Inferior parietal cortex (tissue), 1 donor: ENCODE data around the gene ACADM.
"Not testable (repeated sequence)": the region's sequence is repeated elsewhere in the genome, so short reads cannot be mapped to it uniquely, and the experiment has no call there.

ENCODE experiments used
- DNase-seq: peaks from one replicate; pipeline ENCODE4 v3.0.0-alpha.2; 2016; ENCODE audit errors: extremely low spot score

ACADM gene

DNA sequence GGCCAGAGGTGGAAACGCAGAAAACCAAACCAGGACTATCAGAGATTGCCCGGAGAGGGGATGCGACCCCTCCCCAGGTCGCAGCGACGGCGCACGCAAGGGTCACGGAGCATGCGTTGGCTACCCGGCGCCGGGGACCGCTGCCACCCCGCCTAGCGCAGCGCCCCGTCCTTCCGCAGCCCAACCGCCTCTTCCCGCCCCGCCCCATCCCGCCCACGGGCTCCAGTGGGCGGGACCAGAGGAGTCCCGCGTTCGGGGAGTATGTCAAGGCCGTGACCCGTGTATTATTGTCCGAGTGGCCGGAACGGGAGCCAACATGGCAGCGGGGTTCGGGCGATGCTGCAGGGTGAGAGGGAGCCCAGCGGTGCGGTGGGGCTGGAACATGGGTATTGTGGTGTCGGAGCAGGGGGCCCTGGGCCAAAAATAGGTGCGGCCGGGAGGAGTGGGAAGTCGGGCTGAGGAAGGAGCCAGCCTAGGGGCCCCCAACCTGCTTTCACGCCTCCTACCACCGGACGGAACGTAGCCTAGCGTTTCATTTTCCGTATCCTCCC lies at the start of gene ACADM:
Gene ACADM, plus strand, starts transcription at position 238 of the 551 bp plus-strand sequence. Its CDS starts 79 bp downstream, at position 317.
- DNase-seq: peak; percentile 89

DNA sequence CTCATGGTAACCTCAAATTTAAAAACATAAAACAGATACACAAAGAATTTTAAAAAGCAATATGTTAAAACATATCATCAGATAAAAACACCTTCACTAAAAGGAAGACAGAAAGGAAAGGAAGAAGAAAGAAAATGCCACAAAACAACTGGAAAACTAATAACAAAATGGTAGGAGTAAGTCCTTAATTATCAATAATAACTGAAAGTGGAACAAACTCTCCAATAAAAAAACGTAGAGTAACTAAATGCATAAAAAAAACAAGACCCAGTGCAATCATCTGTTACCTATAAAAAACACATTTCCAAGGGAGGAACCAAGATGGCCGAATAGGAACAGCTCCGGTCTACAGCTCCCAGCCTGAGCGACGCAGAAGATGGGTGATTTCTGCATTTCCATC lies 47.1 kb upstream of the ACADM start:
- DNase-seq: no peak

DNA sequence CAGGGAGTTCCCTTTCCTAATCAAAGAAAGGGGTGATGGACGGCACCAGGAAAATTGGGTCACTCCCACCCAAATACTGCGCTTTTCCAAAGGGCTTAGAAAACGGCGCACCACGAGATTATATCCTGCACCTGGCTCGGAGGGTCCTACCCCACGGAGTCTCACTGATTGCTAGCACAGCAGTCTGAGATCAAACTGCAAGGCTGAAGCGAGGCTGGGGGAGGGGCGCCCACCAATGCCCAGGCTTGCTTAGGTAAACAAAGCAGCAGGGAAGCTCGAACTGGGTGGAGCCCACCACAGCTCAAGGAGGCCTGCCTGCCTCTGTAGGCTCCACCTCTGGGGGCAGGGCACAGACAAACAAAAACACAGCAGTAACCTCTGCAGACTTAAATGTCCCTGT lies 46.5 kb upstream of the ACADM start:
- not testable (repeated sequence) for DNase-seq

DNA sequence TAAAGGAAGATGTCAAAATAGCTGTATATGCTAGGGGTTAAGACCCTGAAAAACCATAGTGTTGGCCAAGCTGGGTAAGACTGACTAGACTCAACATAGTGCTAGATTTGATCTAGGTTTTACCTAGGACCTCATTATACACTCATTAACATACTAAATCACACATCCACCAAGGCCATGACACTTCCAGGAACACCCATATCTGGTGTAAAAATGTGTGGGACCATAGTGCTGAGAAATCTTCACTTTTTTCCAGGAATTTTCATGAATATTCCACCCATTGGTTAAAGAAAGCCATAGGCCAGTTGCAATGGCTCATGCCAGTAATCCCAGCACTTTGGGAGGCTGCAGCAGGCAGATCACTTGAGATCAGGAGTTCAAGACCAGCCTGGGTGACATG lies 34.0 kb upstream of the ACADM start:
- DNase-seq: no peak

DNA sequence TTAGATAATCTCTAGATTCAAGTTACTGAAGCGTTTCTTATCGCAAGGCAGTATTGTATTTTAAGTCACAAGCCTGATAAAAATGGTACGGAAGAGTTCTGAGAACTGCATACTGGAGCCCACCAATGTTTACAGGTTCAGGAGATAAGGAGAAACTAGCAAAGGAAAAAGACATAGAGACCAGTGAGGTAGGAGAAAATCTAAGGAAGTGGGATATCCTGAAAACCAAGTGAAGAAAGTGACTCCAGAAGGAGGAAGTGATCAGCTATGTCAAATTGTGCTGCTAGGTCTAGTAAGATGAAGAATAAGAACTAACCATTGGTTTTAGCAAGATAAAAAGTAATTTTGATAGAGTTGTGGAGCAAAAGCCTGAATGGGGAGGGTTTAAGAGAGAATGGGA lies 31.0 kb upstream of the ACADM start:
- DNase-seq: no peak

DNA sequence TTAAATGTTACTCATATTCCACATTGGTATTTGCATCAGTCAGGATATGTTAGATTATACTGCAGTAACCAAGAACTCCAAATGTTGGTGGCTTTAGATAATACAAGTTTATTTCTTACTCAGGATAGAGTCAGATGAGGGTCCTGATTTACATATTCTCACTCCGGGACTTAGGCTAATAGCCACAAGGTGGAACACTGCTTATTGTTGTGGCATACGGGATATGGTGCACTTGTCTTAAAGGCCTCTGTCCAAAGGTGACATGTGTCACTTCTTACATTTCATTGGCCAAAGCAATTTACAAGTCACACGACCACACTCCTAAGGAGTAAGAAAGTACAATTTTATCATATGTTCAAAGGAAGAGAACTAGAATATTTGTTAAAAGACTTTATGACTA lies 28.5 kb upstream of the ACADM start:
- no peak for DNase-seq

DNA sequence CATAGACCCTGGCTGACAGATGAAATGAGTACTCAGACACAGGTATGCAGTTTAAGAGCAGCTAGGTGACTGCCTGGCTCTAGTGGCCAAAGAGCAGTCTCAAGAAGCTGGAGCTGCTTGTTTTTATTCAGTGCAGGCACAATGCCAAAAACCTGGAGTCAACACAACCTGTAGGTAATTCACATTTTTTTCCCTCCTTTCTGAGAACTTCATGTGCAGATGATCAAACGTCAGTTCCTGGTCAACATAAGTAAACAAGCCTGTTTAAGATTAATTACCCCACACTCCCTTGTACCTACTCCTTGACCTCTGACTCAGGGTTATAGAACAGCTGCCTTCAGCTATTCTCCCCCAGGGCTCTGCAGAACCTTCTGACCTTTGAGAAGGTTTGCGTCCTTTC lies 17.3 kb upstream of the ACADM start:
- no peak for DNase-seq

DNA sequence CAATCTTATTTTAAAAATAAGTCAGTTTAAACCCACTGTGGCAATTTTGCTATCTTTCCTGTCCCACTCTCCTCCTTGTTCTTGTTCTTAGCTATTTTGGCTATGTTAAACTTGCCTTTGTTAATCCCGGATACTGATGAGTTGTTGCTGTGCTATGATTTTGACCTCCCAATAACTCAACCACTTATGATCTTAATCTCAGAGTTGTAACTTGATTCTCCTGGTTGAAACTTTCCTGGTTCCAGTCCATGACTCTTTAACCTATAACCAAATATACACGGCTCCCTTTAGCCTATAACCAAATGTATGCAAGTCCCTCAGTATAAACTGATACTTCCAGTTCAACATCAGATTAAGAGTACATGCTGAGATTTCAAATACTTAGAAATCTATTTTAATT lies 15.6 kb upstream of the ACADM start:
- no peak for DNase-seq

DNA sequence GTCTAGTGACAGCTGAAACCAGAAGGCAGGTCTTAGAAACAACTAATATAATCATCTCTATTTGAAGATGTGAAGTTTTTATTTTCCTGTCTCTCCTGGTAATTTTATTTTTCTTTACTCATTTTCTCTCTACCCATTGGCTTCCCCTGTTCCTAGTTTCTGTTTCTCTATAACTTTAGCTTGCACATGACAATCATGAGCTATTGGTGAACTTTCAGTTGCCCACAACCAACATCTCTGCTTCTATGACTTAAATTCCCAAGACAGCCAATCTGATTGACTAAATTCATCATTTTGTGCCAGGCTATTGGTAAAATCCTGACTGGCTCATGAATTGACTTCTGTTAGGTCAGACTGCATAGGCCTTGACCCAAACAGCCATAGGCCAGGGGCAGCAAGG lies 13.7 kb upstream of the ACADM start:
- DNase-seq: no peak

DNA sequence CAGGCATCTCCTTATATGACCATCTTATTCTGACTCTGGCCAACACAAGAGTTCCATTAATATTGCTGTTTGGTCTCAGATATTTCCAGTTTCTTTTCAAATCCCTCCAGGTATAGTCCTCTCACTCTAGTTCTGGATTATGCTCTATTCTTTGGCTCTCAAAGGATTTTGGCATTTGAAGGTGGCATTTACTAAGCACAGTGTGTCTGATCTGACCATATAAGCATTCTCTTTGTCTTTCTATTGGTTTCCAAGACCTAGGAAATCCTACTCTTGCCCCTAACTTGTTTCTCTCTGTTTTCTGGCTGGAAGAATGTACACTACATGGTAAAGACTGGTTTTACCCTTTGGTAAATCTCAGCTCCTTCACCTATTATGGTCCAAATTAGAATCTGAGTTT lies 12.7 kb upstream of the ACADM start:
- DNase-seq: no peak

DNA sequence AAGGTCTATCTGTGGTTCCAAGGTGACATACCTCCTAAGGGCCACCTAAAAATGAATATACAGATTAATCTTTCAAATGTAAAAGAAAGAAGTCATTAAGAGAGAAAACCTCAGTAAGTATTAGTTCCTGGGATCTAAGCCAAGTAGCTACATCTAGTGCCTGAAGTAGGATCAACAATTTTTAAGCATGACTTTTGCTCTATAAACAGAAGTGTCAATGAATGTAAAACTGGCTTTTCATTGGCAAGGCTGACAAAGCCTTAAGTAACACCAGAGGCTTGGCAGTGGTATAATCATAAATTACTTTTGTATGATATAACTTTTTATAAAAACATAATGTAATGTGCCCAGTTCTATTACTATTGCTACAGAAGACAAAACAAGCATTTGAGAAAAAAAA lies 12.2 kb upstream of the ACADM start:
- DNase-seq: no peak

DNA sequence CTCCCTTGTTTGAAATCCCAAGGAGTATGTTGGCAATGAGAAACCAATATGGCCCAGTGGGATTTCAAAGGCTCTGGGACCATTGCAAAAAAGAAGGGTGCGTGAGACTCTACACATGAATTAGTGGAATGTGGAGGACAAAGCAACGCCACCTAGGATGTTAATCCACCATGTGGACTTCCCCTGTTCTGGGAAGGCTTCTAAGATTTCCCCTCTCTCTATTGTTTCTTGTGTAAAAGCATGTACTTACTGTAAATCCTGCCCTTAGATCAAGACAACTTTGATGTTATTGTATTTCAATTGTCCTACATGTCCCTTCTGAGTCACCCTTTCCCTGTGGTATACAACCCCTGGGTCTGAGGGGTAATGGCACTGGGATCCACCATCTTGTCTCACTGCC lies 4.7 kb upstream of the ACADM start:
- DNase-seq: no peak

DNA sequence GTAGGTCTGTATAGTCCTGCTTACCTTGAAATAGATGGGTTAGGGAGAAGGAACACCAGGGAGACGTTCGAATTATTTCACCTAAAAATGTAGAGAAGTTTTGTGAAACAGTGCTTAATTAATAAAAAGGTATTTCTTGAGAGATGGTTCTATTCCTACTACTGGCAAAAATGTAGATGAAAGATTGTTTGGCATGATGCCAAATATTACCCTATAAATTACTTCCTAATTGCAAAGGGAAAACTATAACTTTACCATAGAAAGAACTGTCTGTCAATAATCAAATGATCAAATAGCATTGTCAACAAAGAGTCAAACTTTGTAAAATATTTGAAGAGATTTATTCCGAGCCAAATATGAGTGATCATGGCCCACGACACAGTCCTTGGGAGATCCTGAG lies 4.2 kb upstream of the ACADM start:
- no peak for DNase-seq

DNA sequence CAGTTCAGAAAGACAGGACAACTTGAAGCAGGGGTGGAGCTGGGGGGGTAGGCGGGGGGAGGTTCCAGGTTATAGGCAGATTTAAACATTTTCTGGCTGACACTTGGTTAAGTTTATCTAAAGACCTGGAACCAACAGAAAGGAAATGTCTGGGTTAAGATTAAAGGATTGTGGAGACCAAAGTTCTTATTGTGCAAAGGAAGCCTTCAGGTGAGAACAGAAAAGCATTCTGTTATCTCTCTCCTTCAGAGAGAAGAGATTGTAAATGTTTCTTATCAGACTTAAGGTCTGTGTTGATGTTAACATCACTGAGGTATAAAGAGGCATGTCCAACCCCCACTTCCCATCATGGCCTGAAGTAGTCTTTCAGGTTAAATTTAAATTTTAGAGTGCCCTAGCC lies 3.7 kb upstream of the ACADM start:
- no peak for DNase-seq

DNA sequence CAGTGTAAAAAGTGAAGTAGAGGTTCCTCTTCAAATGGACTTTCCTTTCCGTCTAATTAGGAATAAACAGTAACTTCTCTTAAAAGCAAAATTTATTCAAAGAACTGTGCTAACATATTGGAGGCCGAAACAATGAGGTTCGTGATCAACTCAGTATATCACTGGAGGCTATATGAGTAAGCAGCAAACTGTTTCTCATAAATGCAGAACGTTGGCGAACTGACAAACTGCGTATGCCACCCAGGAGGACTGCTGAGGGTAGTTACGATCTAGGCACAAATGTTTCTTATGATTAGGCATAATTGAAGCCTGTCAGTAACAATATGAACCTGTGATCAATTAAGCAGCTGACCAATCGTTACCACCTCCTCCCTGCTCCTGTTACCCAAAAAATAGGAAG lies 2.3 kb upstream of the ACADM start:
- not testable (repeated sequence) for DNase-seq

DNA sequence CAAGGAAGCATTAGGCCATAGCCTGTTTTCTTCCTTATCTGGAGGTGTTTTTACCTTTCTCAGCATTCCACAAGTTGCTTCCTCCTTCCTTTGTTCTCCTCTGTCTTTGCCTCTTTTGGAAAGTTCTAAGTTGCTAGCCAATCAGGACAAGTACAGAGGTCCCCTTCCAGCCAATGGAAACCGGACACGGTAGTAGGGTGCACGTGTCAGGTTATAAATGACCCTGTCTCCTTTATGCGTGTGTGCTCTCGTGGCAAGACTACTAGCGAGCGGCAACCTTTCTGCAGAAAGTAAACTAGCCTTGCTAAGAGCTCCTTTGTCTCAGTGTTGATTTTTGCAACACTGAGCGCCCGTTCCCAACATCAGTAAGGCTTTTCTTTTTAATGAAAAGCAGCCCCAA lies 1.5 kb upstream of the ACADM start:
- DNase-seq: no peak

DNA sequence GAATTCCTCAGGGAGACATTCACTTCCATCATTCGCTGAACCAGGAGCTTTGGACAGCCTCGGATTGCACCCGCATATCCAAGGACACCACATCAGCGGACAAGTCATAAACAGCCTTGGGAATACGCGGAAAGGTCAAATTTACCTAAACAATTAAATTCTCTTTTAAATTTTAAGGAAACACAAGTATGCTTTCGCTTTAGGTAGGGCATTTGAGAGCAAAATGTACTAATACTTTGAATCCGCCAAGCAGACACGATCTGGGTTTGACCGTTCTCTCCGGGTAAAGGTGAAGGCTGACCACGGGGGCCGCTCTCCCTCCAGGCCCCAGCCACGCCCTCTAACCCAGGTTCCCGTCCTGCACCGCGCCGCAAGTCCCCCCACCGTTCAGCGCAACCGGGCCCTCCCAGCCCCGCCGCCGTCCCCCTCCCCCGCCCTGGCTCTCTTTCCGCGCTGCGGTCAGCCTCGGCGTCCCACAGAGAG lies 479 bp upstream of the ACADM start:
- DNase-seq: peak; percentile 65

DNA sequence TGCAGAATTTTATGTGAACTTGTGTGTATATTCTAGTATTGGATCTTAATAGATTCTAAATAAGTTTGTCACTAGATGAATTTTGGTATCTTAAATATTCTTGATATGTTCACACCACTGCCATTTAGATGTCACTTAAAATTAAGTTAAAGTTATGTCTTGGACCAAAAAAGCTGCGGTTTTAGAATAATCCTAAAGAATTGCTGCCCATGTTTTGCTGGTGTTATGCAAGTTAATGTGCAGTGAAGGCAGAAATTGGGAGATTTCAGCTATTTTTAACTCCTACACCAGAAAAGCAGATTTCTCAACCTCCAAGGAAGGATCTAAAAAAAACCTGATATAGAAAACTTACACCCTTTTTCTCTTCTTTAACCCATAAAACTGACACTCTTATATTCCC lies 757 bp downstream of the ACADM start:
- DNase-seq: peak; percentile 59

DNA sequence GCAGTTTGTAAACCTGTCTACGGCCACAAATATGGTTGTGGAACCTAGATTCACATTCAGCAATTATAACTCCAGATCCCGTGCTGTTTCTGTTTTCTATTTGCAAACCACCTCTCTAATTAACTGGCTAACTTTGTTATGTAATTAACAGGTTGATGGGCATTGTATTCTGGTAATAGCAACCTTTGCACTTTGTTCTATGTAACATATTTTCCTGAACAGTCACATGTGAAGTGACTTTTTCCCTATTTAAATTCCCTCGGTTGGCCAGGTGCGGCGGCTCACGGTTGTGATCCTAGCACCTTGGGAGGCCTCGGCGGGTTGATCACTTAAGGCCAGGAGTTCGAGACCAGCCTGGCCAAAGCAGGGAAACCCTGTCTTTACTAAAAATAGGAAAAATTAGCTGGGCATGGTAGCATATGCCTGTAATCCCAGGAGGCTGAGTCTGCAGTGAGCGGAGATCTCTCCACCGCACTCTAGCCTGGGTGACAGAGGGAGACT lies 1.4 kb downstream of the ACADM start:
- no peak for DNase-seq

DNA sequence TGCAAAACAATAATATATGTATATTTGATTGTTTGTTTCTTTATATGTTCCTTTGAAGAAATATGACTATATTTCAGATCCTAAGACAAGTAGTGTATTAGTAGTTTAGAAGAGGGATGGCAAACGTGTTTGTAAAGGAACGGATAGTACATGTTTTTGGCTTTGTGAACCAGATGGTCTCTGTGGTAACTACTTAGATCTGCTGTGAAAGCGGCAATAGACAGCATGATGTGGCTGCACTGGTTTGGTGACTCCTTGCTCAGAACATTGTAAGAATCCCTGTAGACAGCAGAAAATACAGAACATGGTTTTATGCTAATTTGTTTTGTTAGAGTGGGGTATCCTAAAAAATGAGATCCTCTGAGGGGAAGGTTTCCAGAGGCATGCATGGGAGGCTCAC lies 3.1 kb downstream of the ACADM start:
- DNase-seq: no peak

DNA sequence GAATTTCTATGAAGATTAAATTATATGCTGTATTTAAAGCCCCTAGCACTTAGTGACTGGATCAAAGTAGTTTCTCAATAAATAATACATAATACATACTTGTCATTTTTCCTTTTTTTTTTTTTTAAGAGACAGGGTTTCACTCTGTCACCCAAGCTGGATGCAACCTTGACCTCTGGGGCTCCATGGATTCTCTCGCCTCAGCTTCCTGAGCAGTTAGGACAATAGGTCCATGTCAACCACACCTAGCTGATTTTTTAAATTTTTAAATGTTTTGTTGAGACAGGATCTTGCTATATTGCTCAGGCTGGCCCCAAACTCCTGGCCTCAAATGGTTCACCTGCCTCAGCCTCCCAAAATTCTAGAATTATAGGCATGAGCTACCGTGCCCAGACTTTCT lies 5.9 kb downstream of the ACADM start:
- no peak for DNase-seq

DNA sequence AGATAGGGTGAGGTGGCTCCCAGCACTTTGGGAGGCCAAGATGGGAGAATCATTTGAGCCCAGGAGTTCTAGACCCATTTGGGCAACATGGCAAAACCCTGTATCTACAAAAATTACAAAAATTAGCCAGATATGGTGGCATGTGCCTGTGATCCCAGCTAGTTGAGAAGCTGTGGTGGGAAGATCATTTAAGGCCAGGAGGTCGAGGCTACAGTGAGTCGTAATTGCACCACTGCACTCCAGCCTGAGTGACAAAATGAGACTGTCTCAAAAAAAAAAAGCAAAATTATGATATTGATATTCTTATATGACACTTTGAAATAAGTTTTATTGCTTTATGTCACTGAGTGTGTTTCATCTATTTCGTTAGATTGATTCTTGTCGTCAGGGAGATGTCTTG lies 7.4 kb downstream of the ACADM start:
- DNase-seq: no peak

DNA sequence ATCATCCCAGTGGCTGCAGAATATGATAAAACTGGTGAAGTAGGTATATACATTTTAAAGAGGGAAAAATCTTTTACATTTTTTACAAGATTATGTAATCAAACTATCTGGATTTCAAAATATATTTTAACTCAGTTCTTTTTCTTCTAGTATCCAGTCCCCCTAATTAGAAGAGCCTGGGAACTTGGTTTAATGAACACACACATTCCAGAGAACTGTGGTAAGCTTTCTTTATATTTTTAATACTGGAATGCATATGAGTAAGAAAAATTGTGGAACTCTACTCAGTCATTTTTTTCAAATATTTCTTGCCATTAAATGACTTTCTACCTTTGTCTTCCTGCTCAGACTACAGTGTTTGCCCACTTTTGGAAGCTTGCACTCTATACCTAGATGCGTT lies 8.2 kb downstream of the ACADM start:
- DNase-seq: no peak

DNA sequence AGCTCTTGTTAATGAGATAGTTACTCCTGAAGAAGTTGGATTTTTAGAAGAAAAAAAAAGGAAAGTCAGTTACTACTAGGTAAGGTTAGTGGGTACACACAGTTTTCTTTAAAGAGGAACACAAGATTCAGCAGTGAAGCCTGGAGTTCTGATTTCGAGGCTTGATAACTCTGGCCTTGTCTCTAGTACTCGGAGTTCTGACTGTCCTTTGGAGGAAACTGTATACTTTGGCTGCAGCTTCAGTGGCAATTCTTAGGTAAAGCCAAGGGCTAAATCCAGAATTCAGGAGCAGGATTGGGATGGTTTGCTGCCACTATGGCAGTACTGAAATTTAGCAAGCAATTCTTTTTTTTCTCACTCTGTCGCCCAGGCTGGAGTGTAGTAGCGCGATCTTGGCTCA lies 9.2 kb downstream of the ACADM start:
- DNase-seq: no peak
